GM23248 (cell line): ENCODE measurements around the gene CD38.

Source experiments
- EZH2 ChIP-seq: fragments of 200-600 bp; sonication (generic); IDR thresholded peaks from 2 replicates; pipeline ENCODE4 v1.6.1; 2018; ENCODE audit warnings: antibody characterized with exemption, mild to moderate bottlenecking; ENCODE audit not compliant: insufficient read depth, poor library complexity, severe bottlenecking
- EZH2phosphoT487 ChIP-seq: fragments of 200-600 bp; sonication (generic); IDR thresholded peaks from 2 replicates; pipeline ENCODE4 v1.6.1; 2018; ENCODE audit warnings: antibody characterized with exemption, moderate library complexity, mild to moderate bottlenecking, low read depth; ENCODE audit not compliant: insufficient read depth

GRCh38 chr4:15855804-15856475 is 77.8 kb downstream of the CD38 start:
- TF ChIP-seq EZH2phosphoT487 (no peak), EZH2 (no peak)
